ENCODE results near the gene SPATA32.
"Not testable (repeated sequence)": the region's sequence is repeated elsewhere in the genome, so short reads cannot be mapped to it uniquely, and the experiment has no call there.

The SPATA32 gene

GRCh38 chr17:45270828-45271418, 9.0 kb upstream of the SPATA32 start:
- peak; percentile 76 for DNase-seq

DNA sequence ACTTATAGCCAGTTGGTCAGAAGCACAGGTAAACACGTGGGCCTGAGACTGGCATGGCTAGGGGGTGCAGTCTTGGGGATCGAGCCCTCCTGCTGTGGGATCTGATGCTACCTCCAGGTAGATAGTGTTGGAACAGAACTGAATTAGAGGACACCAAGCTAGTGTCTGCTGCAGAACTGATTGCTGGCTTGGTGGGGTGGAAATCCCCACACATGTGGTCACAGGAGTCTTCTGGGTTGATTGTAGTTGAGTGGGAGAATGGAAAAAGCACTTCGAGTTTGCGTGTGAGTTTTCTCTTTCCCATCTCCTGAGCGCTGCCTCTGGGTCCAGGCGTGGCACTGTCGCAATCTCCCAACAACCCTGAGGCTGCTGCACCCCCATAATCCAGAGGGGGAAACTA, 8.0 kb upstream of the SPATA32 start:
- no peak for DNase-seq

GRCh38 chr17:45267436-45268055, 5.7 kb upstream of the SPATA32 start:
- no peak for DNase-seq

DNA sequence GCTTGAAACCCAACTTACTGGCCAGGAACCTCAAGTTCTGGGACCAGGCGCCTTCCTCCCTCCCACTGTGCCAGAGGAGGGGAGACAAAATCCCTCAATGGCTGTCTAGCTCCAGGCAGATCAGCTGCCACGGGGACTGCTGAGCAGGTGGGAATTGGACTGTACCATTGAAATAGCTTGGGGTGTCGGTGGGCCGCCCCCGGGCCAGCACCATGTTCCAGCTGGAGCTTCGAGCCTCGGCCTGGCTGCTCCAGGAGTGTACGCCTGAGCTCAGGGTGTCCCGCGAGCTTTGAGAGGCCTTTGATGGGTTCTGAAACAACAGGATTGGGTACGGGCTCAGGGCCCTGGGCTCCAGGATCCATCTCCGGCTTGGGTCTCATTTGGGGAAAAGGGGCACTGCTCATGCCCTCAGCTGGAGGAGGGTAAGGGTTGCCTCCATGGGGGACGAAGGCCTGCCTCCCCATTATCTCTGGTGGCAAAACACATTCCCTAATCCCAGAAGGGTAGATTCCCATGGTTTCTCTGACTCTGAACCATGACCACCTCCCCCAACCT, 4.6 kb upstream of the SPATA32 start:
- DNase-seq: no peak

GRCh38 chr17:45265821-45266220, 3.9 kb upstream of the SPATA32 start:
- DNase-seq: no peak

GRCh38 chr17:45264988-45265387, 3.1 kb upstream of the SPATA32 start:
- DNase-seq: no peak

DNA sequence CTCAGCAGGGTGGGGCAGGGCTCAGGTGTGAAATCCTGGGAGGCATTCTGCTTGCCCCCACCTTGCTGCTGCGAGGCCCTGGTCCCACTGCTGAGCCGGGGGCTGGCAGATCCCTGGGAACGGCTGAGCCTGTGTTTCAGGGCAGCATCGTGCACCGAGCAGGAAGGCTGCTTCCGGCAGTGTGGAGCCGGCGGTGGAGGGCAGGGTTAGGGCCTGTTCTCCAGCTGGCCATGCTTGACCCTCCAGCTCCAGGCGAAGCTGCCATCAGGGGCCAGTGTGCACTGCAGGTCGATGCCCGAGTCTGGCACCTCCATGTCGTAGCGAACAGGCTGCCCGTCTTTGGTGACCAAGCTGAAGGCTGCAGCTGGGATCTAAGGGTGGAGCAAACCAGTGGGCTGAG, 2.5 kb upstream of the SPATA32 start:
- DNase-seq: no peak

GRCh38 chr17:45263477-45263860, 1.6 kb upstream of the SPATA32 start:
- DNase-seq: peak; percentile 1

DNA sequence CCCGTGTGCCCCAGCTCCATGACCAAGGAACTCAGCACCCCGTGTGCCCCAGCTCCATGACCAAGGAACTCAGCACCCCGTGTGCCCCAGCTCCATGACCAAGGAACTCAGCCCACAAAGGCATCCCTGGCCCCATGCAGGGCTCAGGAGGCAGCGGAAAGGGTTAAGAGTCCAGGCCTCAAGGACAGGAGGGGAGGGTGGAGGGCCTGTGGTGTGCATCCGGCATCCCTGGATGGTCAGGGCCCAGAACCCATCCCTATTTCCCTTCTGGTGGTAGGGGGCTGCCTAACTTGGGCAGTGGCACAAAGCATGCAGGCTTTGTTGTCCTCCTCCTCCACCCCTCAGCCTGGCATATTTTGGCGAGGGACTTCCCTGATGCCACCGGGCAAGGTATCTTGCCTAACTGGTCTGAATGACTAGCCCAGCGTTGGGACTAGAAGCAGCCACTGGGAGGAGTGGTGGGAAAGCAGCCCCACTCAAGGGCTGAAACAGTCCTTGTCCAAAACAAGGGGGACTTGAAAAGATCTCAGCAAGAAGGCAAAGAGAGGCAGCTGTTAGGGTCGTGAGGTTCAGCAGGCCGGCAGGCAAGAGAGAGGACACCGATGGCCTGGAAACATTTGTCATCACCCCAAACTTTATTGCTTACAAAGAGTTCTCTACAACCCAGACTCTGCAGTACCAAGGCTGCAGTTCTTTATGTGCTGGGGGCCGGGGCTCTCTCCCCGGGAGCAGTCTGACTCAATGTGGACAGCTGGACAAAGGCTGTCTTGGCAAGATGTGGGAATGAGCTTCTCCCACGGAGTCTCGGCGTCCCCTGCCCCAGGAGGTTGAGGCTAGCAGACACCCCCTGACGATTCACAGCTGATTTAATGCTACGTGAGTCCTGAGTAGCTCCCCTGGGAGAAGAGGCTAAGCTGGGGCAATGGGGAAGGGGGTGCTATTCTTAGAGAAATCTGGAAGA, 902 bp upstream of the SPATA32 start:
- DNase-seq: peak; percentile 7

- peak; percentile 2 for DNase-seq
Measured at GRCh38 chr17:45260204-45260783, 1.6 kb downstream of the SPATA32 start.

DNA sequence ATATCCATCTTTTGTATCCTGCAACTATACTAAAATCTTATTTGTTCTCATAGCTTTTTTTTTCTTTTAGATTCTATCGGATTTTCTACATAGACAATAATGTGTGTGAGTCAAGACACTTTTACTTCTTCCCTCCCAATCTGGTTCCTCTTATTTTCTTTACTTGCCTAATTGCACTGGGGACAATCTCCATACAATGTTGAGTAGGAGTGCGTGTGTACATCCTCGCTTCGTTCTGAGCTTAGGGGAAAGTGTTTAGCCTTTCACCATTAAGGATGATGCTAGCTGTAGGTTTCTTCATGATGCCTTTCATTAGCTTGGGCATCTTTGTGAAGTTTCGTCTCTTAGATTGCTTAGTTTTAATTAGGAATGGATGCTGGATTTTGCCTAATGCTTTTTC, 2.9 kb downstream of the SPATA32 start:
- no peak for DNase-seq

DNA sequence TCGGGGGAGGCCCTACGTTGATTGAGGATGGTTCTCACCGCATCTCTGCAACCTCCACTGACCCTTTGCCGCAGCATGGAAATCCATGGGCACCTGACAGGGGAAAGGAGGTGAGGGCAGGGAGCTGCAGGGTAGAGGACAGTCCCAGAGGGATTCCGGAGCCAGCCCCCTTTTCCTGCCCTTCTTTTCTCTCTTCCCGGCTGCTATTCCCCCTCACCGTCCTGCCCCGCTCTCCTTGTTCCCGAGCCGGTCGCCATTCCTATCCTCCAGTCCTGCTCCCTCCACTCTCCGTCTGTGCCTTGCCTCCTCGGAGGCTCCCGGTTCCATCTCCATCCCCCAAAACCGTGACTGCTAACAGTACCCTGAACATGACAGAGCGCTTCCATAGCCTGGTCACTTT, 4.8 kb downstream of the SPATA32 start:
- DNase-seq: no peak

GRCh38 chr17:45256114-45256966, 5.6 kb downstream of the SPATA32 start:
- DNase-seq: no peak

GRCh38 chr17:45255358-45255757, 6.5 kb downstream of the SPATA32 start:
- DNase-seq: no peak

- DNase-seq: no peak
Measured at GRCh38 chr17:45253879-45254278, 8.0 kb downstream of the SPATA32 start.

DNA sequence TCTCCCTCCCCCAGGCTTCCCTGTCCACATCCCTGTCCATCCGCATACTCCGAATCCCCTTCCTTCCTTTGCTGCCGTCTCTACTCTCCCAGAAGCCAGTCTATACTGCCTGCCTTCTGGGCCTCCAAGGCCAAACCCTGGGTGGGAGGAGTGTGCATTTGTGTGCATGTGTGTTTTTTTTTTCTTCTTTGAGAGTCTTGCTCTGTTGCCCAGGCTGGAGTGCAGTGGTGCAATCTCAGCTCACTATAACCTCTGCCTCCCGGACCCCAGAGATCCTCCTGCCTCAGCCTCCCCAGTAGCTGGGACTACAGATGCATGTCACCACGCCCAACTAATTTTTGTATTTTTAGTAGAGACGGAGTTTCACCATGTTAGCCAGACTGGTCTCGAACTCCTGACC, 8.7 kb downstream of the SPATA32 start:
- DNase-seq: not testable (repeated sequence)

DNA sequence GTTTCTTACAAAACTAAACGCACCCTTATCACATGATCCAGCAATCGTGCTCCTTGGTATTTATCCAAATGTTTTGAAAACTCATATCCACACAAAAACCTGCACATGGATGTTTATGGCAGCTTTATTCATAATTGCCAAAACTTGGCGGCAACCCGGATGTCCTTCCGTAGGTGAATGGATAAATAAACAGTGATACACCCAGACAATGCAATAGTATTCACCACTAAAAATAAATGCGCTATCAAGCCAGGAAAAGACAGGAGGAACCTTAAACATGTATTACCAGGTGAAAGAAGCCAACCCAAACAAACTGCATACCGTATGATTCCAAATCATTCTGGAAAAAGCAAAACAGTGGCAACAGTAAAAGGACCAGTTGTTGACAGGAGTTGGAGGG, 10.0 kb downstream of the SPATA32 start:
- DNase-seq: no peak

- DNase-seq: peak; percentile 90
Measured at GRCh38 chr17:45248132-45248957, 13.5 kb downstream of the SPATA32 start.

- DNase-seq: peak; percentile 99
Measured at GRCh38 chr17:45247429-45248131, 14.3 kb downstream of the SPATA32 start.

GRCh38 chr17:45246861-45247428, 14.9 kb downstream of the SPATA32 start:
- peak; percentile 74 for DNase-seq

Measured in CD4-positive, alpha-beta T cell treated with Interleukin-17A for 4 hours (primary cell).